ENCODE results near the gene FBXL7. TPM values are rescaled to one million over a fixed set of nuclear protein-coding genes. Genes with fewer than 3 reads are reported as not detected.

The FBXL7 gene
- total and polyA plus RNA-seq, 2 of the 8 experiments (the other 6 are each of a cell fraction or from before 2014, with no cell fraction given) = 17.7 to 17.8 TPM

GRCh38 chr5:15734058-15734457 is 234.1 kb downstream of the FBXL7 start:
- Histone ChIP-seq H3K4me3 (ENCODE audit: extremely low read depth in 1 of 4, insufficient read depth in 2 of 4, low read depth in 3 of 4, low read length in 4 of 4) (no peak overlapping the region), H4K8ac (ENCODE audit: extremely low read depth, insufficient read depth, low read length) (no peak overlapping the region), H4K20me1 (replicated peaks in 1 of 2; ENCODE audit: control insufficient read depth in 1 of 2, insufficient read depth in 2 of 2, low read length in 2 of 2) (no peaks in the 10 kb centered on the region), H3K14ac (ENCODE audit: insufficient read length) (no peak overlapping the region), H3K79me1 (ENCODE audit: low read depth, low read length) (no peaks in the 10 kb centered on the region), H3K4me1 (replicated peaks in 1 of 4; ENCODE audit: control insufficient read depth in 3 of 4, insufficient read depth in 4 of 4, low read length in 3 of 4) (no peaks in the 10 kb centered on the region), H3K9ac (replicated peaks in 1 of 4; ENCODE audit: extremely low read depth in 1 of 4, low read depth in 3 of 4, low read length in 3 of 4) (no peak overlapping the region), H3K79me2 (ENCODE audit: control insufficient read depth in 1 of 2, insufficient read depth in 2 of 2, low read length in 2 of 2) (no peaks in the 10 kb centered on the region), H3K9me3 (ENCODE audit: insufficient read depth in 2 of 2, low read depth in 1 of 2, low read length in 1 of 2) (no peaks in the 10 kb centered on the region), H3K56ac (replicated peaks; ENCODE audit: insufficient read length, low read depth, low read length) (no peak overlapping the region), H3K18ac (ENCODE audit: extremely low read depth, low read length) (no peak overlapping the region), H2BK5ac (ENCODE audit: low read depth, low read length) (no peak overlapping the region), H3K36me3 (ENCODE audit: control insufficient read depth in 2 of 4, insufficient read depth in 4 of 4, low read length in 3 of 4) (no peaks in the 10 kb centered on the region; a peak in 1 of 8 replicates), H2BK120ac (replicated peaks; ENCODE audit: low read depth, low read length) (no peak overlapping the region), H2AK5ac (ENCODE audit: low read depth, low read length) (no peak overlapping the region), H2BK15ac (ENCODE audit: low read length) (no peak overlapping the region), H3K23me2 (ENCODE audit: low read depth, low read length) (no peaks in the 10 kb centered on the region), H2AFZ (ENCODE audit: low read length) (no peak overlapping the region), H2BK12ac (ENCODE audit: low read depth, low read length) (no peak overlapping the region), H4K91ac (replicated peaks; ENCODE audit: insufficient read length, low read length) (no peak overlapping the region), H3K4ac (replicated peaks; ENCODE audit: insufficient read length, low read depth, low read length) (no peak overlapping the region), H2BK20ac (ENCODE audit: low read length) (no peak overlapping the region), H3K23ac (ENCODE audit: insufficient read length) (no peak overlapping the region), H3K4me2 (ENCODE audit: insufficient read depth in 1 of 2, low read depth in 2 of 2, low read length in 2 of 2) (no peak overlapping the region), H3K27ac (ENCODE audit: low read depth, low read length) (no peak overlapping the region), H3K27me3 (replicated peaks in 1 of 4; ENCODE audit: control insufficient read depth in 3 of 4, extremely low read depth in 1 of 4, insufficient read depth in 3 of 4, low read length in 3 of 4) (no peaks in the 10 kb centered on the region), H4K5ac (ENCODE audit: insufficient read length, low read depth, low read length) (no peak overlapping the region)
- DNase-seq (ENCODE audit: low read depth in 1 of 2, low spot score in 2 of 2) (no peak), FAIRE-seq (no peak)
- ChIA-PET POLR2A (ENCODE audit: partially characterized antibody) (no interaction called here), CTCF (ENCODE audit: partially characterized antibody) (interaction anchor here (1.1 to 1.6 kb wide), 3 partner anchors 10 to 51 kb away, joined by 3 to 4 read pairs (median 4); no protein-coding TSS in a partner anchor)
- WGBS, 2 experiments (ENCODE audit: extremely low coverage in 1 of 2, insufficient coverage in 1 of 2, insufficient read length in 1 of 2, insufficient replicate concordance in 2 of 2, low coverage in 1 of 2, low lambda C conversion rate in 2 of 2, missing lambda C conversion rate in 1 of 2) = 91% methylated on average over 7 of the region's 7 CpGs; no CpG with 5 or more reads in 1 of the 2 experiments
- TF ChIP-seq JUN (IDR thresholded peaks at IDR 0.05; ENCODE audit: low read depth, low read length) (no peak), ATF2 (IDR thresholded peaks at IDR 0.05; ENCODE audit: low read length) (no peak), RNF2 (IDR thresholded peaks at IDR 0.05; ENCODE audit: borderline replicate concordance, low read depth, low read length, missing control alignments, poor library complexity, severe bottlenecking) (no peak), EP300 (IDR thresholded peaks at IDR 0.05; ENCODE audit: borderline replicate concordance in 1 of 2, low read depth in 2 of 2, low read length in 2 of 2) (no peak), USF2 (IDR thresholded peaks at IDR 0.05; ENCODE audit: low read length) (no peak)

Data from H1 (cell line).